HAP-1 (cell line): ENCODE results near the gene PERM1.

Experiments
- DNase-seq, 2 experiments: peaks; one replicate each; pipeline ENCODE4 v3.0.0-alpha.2; 2016 to 2020; ENCODE audit warnings: low spot score in 2 of 2
- H3K27me3 ChIP-seq: fragments of 250-450 bp; sonication (Bioruptor Pico); 2 replicates; pipeline ENCODE4 v1.5.1; 2020; ENCODE audit warnings: low read depth, mild to moderate bottlenecking, moderate library complexity
- H3K36me3 ChIP-seq: fragments of 250-450 bp; sonication (Bioruptor Pico); replicated peaks from 2 replicates; pipeline ENCODE4 v1.5.1; 2020; ENCODE audit warnings: mild to moderate bottlenecking
- H3K4me1 ChIP-seq: fragments of 250-450 bp; sonication (Bioruptor Pico); 2 replicates; pipeline ENCODE4 v1.5.1; 2020; ENCODE audit warnings: mild to moderate bottlenecking
- H3K4me3 ChIP-seq: fragments of 250-450 bp; sonication (Bioruptor Pico); 2 replicates; pipeline ENCODE4 v1.5.1; 2020; ENCODE audit warnings: mild to moderate bottlenecking, moderate library complexity
- H3K9me3 ChIP-seq: fragments of 250-450 bp; sonication (Bioruptor Pico); 2 replicates; pipeline ENCODE4 v1.5.1; 2020; ENCODE audit warnings: mild to moderate bottlenecking, moderate library complexity
- in situ Hi-C: fragments of 300-500 bp; cut with MboI; formaldehyde crosslinking; loops from 3 replicates; pipeline ENCODE4 v1.14.3; 2020; ENCODE audit warnings: low sequenced_read_pairs, inconsistent platforms, mixed read lengths

Gene PERM1

GRCh38 chr1:933603-933940 is 48.3 kb downstream of the PERM1 start:
- Histone ChIP-seq H3K27me3 (no peaks in the 10 kb centered on the region), H3K9me3 (no peaks in the 10 kb centered on the region), H3K4me1 (peaks cover 9% of the 10 kb centered on the region), H3K36me3 (peaks cover 4% of the 10 kb centered on the region), H3K4me3 (no peak overlapping the region)
- in situ Hi-C loops = no loop called here
- DNase-seq = no peak

- Histone ChIP-seq H3K4me1 (peaks cover 9% of the 10 kb centered on the region), H3K27me3 (no peaks in the 10 kb centered on the region), H3K9me3 (no peaks in the 10 kb centered on the region), H3K36me3 (peaks cover 4% of the 10 kb centered on the region), H3K4me3 (no peak overlapping the region)
- in situ Hi-C loops = no loop called here
- no peak for DNase-seq
These were observed 48.9 kb downstream of the PERM1 start for GRCh38 chr1:932776-933602.

GRCh38 chr1:932173-932510 is 49.8 kb downstream of the PERM1 start:
- no peaks in the 10 kb centered on the region for H3K27me3 ChIP-seq
- H3K4me1 ChIP-seq = peaks cover 9% of the 10 kb centered on the region

GRCh38 chr1:931380-932172 is 50.3 kb downstream of the PERM1 start:
- Histone ChIP-seq H3K36me3 (peaks cover 4% of the 10 kb centered on the region), H3K4me3 (no peak overlapping the region), H3K4me1 (peaks cover 9% of the 10 kb centered on the region), H3K27me3 (no peaks in the 10 kb centered on the region), H3K9me3 (no peaks in the 10 kb centered on the region)
- in situ Hi-C loops = no loop called here
- DNase-seq = no peak

More at GRCh38 chr1:932173-932510, 49.8 kb downstream of the PERM1 start:
- H3K4me3 ChIP-seq = no peak overlapping the region
- H3K36me3 ChIP-seq = peaks cover 4% of the 10 kb centered on the region
- in situ Hi-C loops = no loop called here
- no peaks in the 10 kb centered on the region for H3K9me3 ChIP-seq
- no peak for DNase-seq

- in situ Hi-C loops = no loop called here
- peaks cover 11% of the 10 kb centered on the region for H3K4me1 ChIP-seq
- no peak overlapping the region for H3K4me3 ChIP-seq
- no peaks in the 10 kb centered on the region for H3K27me3 ChIP-seq
- DNase-seq = no peak
- H3K9me3 ChIP-seq = no peaks in the 10 kb centered on the region
- H3K36me3 ChIP-seq = peaks cover 4% of the 10 kb centered on the region
These were observed 51.2 kb downstream of the PERM1 start for GRCh38 chr1:930633-931138.

GRCh38 chr1:929712-930632 is 51.9 kb downstream of the PERM1 start:
- Histone ChIP-seq H3K9me3 (no peaks in the 10 kb centered on the region), H3K4me1 (peaks cover 5% of the 10 kb centered on the region), H3K36me3 (peaks cover 4% of the 10 kb centered on the region), H3K4me3 (no peak overlapping the region), H3K27me3 (no peaks in the 10 kb centered on the region)
- in situ Hi-C loops = no loop called here
- DNase-seq = no peak

- Histone ChIP-seq H3K4me3 (no peak overlapping the region), H3K27me3 (no peaks in the 10 kb centered on the region), H3K9me3 (no peaks in the 10 kb centered on the region), H3K4me1 (peaks cover 5% of the 10 kb centered on the region), H3K36me3 (peaks cover 4% of the 10 kb centered on the region)
- in situ Hi-C loops = no loop called here
- DNase-seq = no peak
These were observed 52.9 kb downstream of the PERM1 start for GRCh38 chr1:928825-929661.

- in situ Hi-C loops = no loop called here
- H3K27me3 ChIP-seq = no peaks in the 10 kb centered on the region
These were observed 54.1 kb downstream of the PERM1 start for GRCh38 chr1:927748-928147.

GRCh38 chr1:927234-927633 is 54.7 kb downstream of the PERM1 start:
- in situ Hi-C loops = no loop called here
- no peak overlapping the region for H3K4me3 ChIP-seq
- no peaks in the 10 kb centered on the region for H3K27me3 ChIP-seq
- no peaks in the 10 kb centered on the region for H3K9me3 ChIP-seq
- DNase-seq = no peak
- peaks cover 4% of the 10 kb centered on the region for H3K36me3 ChIP-seq
- H3K4me1 ChIP-seq = peaks cover 5% of the 10 kb centered on the region

More at GRCh38 chr1:927748-928147, 54.1 kb downstream of the PERM1 start:
- no peak for DNase-seq
- Histone ChIP-seq H3K9me3 (no peaks in the 10 kb centered on the region), H3K36me3 (peaks cover 4% of the 10 kb centered on the region), H3K4me1 (peaks cover 5% of the 10 kb centered on the region), H3K4me3 (no peak overlapping the region)

GRCh38 chr1:925561-926421 is 56.1 kb downstream of the PERM1 start:
- peak; percentile 56 to 87 for DNase-seq
- H3K36me3 ChIP-seq = peaks cover 4% of the 10 kb centered on the region
- no peaks in the 10 kb centered on the region for H3K9me3 ChIP-seq
- peak overlapping the region; percentile 68 for H3K4me3 ChIP-seq
- peaks cover 11% of the 10 kb centered on the region for H3K4me1 ChIP-seq
- in situ Hi-C loops = no loop called here
- no peaks in the 10 kb centered on the region for H3K27me3 ChIP-seq
